Measurements from ENCODE around the gene TDP1.
A peak's percentile ranks its signal among the peaks of the same experiment; 100 is the strongest.
"Not testable (repeated sequence)": the region's sequence is repeated elsewhere in the genome, so short reads cannot be mapped to it uniquely, and the experiment has no call there.

Gene TDP1

DNA sequence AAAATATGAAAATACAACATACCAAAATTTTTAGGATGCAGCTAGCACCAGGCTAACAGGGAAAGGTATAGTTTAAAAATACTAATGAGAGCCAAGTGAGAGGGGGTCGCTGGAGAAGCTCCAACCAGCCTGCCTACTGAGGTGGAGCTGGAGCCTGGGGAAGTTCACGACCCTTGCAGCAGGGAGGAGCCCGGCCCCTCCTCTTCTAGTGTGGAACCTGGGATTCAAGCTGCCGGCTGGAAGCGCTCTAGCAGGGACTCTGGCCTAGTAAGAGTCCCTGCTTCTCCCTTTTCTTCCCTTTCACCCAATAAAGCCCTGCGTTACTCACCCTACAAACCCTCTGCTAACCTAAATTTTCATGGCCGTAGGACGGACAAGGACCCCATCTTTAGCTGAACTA lies 101.1 kb downstream of the TDP1 start:
- no peak for DNase-seq

DNA sequence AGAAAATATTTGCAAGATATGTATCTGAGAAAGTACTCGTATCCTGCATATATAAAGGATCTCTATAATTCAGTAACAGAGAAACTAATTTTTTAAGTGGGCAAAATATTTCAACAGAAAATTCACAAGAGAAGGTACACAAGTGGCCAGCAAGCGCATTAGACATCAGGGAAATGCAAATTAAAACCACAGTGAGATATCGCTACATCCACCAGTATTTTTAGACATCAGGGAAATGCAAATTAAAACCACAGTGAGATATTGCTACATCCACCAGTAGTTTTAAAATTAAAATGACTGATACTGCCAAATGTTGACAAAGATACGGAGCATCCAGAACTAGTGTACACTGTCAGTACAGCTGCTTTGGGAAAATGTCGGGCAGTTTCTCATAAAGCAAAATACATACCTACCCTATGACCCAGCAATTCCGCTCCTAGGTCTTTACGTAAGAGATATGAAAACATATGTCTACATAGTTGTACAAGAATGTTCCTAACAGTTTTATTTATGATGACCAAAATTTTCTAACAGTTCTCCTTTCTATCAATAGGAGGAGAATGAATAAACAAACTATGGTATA lies 103.2 kb downstream of the TDP1 start:
- DNase-seq, result no peak

DNA sequence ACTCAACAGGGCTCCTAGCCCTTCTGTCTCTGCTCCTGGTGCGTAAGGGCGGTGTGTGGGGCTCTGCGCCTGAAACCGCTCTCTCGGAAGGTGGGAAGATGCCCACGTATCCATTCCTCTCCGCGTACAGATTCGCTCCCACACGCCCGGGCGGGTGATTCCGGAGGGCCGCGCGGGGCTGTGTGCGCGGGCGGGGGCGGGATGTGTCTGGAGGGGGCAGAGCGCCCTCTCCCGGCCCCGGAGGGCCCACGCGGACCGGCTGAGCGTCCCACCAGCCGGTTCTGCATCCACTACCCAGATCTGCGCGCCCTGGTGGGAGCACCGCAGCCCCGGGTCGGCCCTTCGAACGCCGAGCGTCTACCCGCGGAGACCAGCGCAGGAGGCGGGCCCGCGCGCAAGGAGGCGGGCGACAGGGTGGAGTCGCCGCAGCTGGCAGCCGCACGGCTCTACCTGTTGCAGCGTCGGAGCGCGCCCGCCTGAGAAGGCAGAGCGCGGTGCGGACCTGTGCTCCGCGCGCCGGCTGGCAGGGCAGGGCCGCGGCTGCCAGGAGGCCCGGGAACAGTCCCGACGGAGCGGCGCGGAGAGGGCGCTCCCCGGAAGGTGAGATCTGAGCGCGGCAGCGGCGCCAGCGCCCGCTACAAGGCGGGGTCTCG lies 104.7 kb downstream of the TDP1 start:
- peak in 1 of 2 experiments; percentile 44 for DNase-seq

DNA sequence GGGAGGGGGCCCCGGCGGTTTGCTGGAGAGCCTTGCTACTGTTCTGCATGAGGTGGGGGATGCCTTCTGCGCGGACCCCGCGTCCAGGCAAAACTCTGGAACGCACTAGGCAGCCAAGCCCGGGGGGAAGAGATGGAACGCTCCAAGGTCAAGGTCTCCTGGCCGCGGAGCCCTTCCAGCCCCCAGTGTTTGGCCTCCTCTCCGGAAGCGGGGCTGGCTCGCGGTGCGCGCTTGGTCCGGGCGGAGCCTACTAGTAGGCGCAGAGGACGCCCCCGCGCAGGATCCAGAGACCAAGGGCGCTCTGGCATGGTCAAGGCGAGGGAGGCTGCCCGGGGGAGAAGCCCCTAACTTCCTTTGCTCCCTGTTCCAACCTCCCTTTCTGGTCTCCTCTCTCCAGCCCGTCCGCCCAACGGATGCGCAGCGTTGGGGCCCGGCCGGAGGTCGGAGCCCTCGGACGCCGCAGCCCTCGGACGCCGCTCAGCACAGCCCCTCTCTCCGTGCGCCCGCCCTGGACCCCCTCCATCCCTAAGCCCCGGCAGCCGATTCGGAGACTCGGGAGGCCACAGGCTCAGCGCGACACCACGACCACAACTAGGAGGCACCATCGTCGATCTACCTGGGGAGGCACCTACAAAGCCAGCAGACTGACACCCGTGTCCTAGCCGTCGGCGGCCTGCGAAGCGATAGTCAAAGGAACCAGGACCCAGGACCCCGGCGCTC lies 105.4 kb downstream of the TDP1 start:
- no peak for DNase-seq

DNA sequence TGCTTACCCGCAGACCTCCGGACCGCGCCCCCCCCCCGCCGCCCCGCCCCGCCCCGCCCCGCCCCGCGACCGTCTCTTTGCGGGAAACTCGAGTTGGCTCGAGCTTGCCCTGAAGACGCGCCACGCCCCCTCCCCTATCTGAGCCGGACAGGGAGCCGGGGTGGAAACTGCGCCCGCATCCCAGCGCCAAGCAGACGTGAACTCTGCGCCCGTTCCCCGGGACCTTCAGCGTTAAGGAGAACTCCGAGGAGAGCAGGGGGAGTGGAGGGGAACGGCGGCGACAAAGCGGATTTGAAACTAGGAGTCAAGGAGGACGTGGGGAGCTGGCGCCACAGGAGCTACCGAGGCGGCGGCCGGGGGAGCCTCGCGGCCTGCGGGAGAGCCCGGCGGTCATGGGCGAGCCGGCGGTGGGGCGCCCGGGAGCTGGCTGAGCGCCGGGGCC lies 106.0 kb downstream of the TDP1 start, which contains the start of gene KCNK13:
TSS of gene KCNK13 (plus strand) at position 310 of the 442 bp plus-strand sequence. CDS start 212 bp downstream, outside the sequence.
- DNase-seq, result no peak

DNA sequence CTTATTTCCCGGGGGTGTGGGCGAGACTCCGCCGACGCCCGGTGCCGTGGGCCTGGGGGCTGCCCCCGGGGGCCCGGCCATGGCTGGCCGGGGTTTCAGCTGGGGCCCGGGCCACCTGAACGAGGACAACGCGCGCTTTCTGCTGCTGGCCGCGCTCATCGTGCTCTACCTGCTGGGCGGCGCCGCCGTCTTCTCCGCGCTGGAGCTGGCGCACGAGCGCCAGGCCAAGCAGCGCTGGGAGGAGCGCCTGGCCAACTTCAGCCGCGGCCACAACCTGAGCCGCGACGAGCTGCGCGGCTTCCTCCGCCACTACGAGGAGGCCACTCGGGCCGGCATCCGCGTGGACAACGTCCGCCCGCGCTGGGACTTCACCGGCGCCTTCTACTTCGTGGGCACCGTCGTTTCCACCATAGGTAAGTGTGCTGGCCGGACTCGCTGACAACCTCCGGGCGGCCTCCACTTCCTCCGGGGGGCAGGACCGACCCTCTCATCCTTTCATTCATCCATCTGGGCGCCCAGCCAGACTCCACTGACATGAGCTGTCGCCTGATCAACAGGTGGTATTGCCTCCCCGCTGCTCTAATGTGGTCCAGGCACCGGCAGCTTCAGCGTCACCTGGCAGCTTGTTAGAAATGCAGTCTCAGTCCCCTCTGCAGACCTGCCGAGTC lies 106.5 kb downstream of the TDP1 start:
- no peak for DNase-seq

DNA sequence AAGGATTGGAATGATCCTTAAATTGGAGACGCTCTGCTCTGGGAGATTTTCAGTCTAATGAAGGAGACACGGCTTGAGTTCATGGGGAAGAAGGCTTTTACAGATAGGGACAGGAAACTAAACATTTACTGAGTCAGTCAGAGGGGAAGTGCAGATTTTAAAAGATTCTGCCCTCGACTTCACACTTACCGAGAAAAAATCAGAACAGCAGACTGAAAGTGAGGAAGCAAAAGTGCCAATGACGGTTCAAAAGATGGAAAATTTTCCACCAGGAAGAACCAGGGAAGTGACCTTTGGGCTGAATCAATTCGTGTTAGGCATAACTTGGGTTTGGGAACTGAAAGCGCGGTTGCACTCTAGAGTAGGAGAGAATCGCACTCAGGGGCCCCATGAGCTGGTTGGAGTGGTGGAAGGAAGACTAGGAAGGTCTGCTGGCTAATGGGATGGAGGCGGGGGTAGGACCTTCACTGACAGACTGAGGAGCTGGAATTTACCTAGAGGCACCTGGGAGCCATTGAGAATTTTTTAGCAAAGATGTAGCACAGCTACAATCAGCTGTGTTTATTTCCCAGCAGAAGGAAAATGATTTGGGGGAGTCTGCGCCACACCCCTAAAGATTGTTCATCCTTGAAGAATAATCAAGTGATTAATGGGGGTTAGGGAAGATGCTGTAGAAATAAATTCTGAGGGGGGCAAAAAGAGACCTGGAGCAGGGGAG lies 107.3 kb downstream of the TDP1 start:
- DNase-seq, result no peak

DNA sequence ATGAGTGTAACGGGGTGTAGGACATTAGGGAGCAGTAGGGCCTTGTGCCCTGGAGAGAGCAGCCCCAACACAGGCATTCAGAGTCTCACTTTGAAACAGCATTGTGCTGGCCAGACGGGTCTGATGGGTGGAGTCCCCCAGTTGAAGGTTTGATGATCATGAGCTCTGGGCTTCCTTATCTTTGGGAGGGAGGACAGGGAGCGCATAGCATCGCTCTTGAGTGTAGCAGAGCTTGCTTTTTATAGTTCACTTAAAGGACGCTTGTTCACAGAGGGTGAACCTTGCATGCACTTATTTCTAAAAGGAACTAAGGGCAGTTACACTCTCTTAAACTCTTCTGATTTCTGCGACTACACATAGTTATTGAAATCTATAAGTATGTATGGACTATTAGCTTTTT lies 116.6 kb downstream of the TDP1 start:
- DNase-seq, result no peak

DNA sequence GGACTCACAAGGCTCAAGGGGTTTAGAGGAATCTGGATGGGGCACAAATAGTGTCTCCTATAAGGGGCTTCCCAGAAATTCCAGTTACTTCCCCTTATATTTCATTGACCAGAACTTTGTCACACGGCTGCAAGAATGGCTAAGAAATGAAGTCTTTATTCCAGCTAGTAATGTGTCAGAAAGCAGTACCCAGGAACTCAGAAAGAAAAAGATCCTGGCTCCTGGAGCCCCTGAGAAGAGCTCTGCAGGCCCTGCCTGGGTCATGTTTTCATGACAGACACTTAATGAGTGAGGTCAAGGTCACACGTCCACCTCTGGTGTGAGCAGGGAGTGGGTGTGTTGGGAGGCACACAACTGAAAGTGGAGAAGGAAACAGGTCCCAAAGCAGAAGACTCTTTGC lies 123.8 kb downstream of the TDP1 start:
- DNase-seq, result no peak

DNA sequence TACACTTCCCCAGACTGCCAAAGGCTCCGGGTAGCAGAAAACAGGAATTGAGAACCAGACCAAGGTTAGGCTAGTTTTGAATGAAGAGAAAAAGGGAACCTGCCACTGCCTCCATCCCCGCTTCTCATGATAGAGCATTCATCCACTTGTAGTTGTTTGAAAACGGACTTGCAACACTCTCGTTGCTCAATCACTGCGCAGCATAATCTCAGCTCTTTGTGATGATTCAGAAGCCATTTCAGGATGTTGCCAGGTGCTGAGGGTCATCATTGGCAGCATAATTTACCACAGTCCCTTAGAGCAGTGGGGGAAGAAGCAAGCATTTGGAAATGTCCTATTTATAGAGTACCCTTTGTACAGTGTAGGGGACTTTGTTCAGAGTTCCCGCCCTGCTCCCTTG lies 131.7 kb downstream of the TDP1 start:
- no peak for DNase-seq

DNA sequence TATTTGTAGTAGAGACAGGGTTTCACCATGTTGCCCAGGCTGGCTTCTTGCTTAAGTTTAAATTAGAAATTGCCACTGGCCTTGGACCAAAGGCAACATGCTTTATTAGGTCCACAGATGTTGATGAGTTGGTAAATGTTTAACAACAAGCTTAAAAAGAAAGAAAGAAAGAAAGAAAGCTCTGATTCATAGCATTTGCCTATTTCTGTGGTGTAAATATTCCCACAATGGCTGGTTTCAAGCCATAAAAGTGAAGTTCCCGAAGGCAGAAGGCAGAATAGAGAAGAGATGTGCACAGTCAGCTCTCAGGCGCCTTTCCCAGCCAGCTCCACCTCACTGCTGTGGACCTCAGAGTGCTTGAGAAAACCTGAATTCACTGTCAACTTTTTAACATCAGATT lies 132.4 kb downstream of the TDP1 start:
- DNase-seq, result no peak

DNA sequence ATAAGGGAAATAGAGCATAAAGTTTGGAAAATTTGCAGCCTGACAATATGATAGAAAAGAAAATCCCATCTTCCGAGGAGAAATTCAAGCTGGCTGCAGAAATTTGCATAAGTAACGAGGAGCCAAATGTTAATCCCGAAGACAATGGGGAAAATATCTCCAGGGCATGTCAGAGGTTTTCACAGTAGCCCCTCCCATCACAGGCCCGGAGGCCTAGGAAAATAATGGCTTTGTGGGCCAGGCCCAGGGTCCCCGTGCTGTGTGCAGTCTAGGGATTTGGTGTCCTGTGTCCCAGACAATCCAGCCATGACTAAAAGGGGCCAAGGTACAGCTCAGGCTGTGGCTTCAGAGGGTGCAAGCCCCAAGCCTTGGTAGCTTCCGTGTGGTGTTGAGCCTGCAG lies 133.8 kb downstream of the TDP1 start:
- not testable (repeated sequence) for DNase-seq

DNA sequence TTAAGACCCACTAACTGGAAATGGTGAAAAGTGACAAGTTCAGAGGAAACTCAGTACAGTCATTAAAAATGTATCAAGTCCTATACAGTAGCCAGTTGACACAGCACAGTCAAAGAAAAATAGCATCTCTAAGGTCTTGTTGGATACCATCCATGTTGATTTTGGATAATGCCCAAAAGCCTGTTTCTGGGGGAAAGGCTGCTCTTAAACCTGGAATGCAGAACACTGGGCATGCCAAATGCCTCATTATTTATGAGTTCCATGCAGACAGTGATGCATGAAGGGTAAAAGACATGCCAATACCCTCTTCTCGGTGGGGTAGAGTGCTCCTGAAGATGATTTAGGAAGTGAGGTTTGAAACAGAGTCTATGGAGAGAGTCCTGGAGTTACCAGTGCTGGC lies 135.7 kb downstream of the TDP1 start:
- peak; percentile 96 to 97 for DNase-seq

DNA sequence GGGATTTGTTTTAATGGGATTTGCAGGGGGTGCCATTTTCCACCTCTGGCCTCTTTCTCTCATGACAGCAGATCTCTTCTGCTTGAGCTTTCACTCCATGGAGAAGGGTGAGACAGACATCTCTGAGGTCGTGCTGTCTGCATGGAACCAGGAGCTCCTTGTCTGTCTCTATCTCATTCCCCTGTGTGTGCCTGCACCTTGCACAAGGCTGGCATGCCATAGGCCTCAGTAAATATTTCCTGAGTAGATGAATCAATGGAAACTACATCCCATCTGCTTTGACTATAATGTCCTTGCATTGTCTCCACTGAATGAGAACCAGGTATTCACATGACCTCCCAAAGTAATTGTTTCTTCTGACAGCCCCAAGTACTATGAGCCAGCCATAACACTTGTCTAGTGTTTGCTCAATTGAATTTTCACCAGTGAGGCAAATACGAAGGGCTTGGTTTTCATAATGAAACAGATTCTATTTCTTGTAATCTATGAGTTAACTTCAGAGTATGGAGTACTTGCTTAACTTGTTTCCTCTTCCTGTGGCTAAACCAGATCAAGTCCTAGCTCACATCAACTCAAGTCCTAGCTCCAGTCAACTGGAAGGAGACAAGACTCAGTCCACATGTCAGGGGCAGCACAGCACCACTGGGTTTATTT lies 138.3 kb downstream of the TDP1 start:
- no peak for DNase-seq

Data from NCI-H446 (cell line).